K562 (cell line): Measurements from ENCODE around the gene IGF2BP1. TPM values are rescaled to one million over a fixed set of nuclear protein-coding genes. Genes with fewer than 3 reads are reported as not detected.

Source experiments
- ARID2 ChIP-seq: fragments of 450-650 bp; IDR thresholded peaks from 2 replicates; pipeline ENCODE4 v1.6.1; 2017; ENCODE audit warnings: antibody characterized with exemption, mild to moderate bottlenecking
- BCOR ChIP-seq: fragments of 450-650 bp; IDR thresholded peaks from 2 replicates; pipeline ENCODE4 v1.6.1; 2016
- CEBPG ChIP-seq, 3 experiments: fragments of 200-800 bp in 1 of 3; sonication (Bioruptor generic) in 1 of 3; sonication (generic) in 1 of 3; formaldehyde crosslinking in 1 of 3; IDR thresholded peaks in 2 of 3; conservative IDR thresholded peaks in 1 of 3; 2 replicates each; pipeline versions ENCODE4 v1.6.1 to v1.8.0; 2016 to 2022; ENCODE audit warnings: missing compliant biosample characterization in 2 of 3, missing genetic modification characterization in 2 of 3, mild to moderate bottlenecking in 1 of 3, missing genetic modification reagents in 1 of 3
- ETV1 ChIP-seq: fragments of 450-650 bp; conservative IDR thresholded peaks from 2 replicates; pipeline ENCODE4 v1.6.1; 2016; ENCODE audit warnings: missing genetic modification characterization, control low read depth, low read depth, missing compliant biosample characterization
- FOSL1 ChIP-seq: fragments of 200-800 bp; sonication (Bioruptor generic); conservative IDR thresholded peaks from 2 replicates; pipeline ENCODE4 v1.6.1; 2016; ENCODE audit warnings: missing genetic modification characterization, missing compliant biosample characterization
- FOXJ3 ChIP-seq: sonication (generic); formaldehyde crosslinking; IDR thresholded peaks from 2 replicates; pipeline ENCODE4 v1.4.0; 2020; ENCODE audit warnings: mild to moderate bottlenecking, missing genetic modification reagents
- FOXP1 ChIP-seq: sonication (generic); formaldehyde crosslinking; IDR thresholded peaks from 2 replicates; pipeline ENCODE4 v1.8.0; 2022; ENCODE audit warnings: mild to moderate bottlenecking, missing genetic modification reagents
- HDAC1 ChIP-seq, 2 experiments: fragments of 450-650 bp; IDR thresholded peaks; 2 replicates each; pipeline ENCODE4 v1.6.1; 2016 to 2017; ENCODE audit warnings: inconsistent platforms in 1 of 2, mild to moderate bottlenecking in 1 of 2, moderate library complexity in 1 of 2
- HDAC8 ChIP-seq: fragments of 450-650 bp; IDR thresholded peaks from 2 replicates; pipeline ENCODE4 v1.6.1; 2016; ENCODE audit warnings: mild to moderate bottlenecking, missing genetic modification characterization, moderate library complexity, missing compliant biosample characterization
- HDGF ChIP-seq: fragments of 450-650 bp; IDR thresholded peaks from 2 replicates; pipeline ENCODE4 v1.6.1; 2016
- HMG20A ChIP-seq: fragments of 450-650 bp; formaldehyde crosslinking; conservative IDR thresholded peaks from 2 replicates; pipeline ENCODE4 v1.4.0; 2020; ENCODE audit warnings: mild to moderate bottlenecking, mixed read lengths
- HNRNPUL1 ChIP-seq: fragments of 200-400 bp; formaldehyde crosslinking; IDR thresholded peaks from 2 replicates; pipeline ENCODE4 v1.6.1; 2017; ENCODE audit warnings: low read length
- MCM5 ChIP-seq: fragments of 450-650 bp; IDR thresholded peaks from 2 replicates; pipeline ENCODE4 v1.6.1; 2016; ENCODE audit warnings: low read depth
- MEF2A ChIP-seq: IDR thresholded peaks from 2 replicates; pipeline ENCODE4 v1.6.1; 2011; ENCODE audit warnings: low read depth, mild to moderate bottlenecking, low read length, moderate library complexity; ENCODE audit not compliant: control insufficient read depth
- MTA2 ChIP-seq: fragments of 450-650 bp; IDR thresholded peaks from 2 replicates; pipeline ENCODE4 v1.6.1; 2016; ENCODE audit warnings: low read depth
- NR1H2 ChIP-seq: sonication (generic); formaldehyde crosslinking; IDR thresholded peaks from 2 replicates; pipeline ENCODE4 v1.4.0; 2020; ENCODE audit warnings: mild to moderate bottlenecking, missing genetic modification reagents
- PHB ChIP-seq: fragments of 250-450 bp; sonication (Bioruptor Pico); IDR thresholded peaks from 2 replicates; pipeline ENCODE4 v1.5.0; 2021
- POLR2A ChIP-seq: fragments of 450-650 bp; conservative IDR thresholded peaks from 2 replicates; pipeline ENCODE4 v1.6.1; 2016
- RUNX1 ChIP-seq: sonication (generic); IDR thresholded peaks from 2 replicates; pipeline ENCODE4 v1.6.1; 2016; ENCODE audit warnings: antibody characterized with exemption, low read depth
- SIRT6 ChIP-seq: IDR thresholded peaks from one replicate; pipeline ENCODE4 v1.6.1; 2012; ENCODE audit warnings: low read depth, mild to moderate bottlenecking, control low read depth, inconsistent platforms, low read length, moderate library complexity
- SMAD3 ChIP-seq: fragments of 450-650 bp; formaldehyde crosslinking; conservative IDR thresholded peaks from 2 replicates; pipeline ENCODE4 v1.4.0; 2020; ENCODE audit warnings: mild to moderate bottlenecking
- SP1 ChIP-seq: sonication (generic); formaldehyde crosslinking; IDR thresholded peaks from 2 replicates; pipeline ENCODE4 v1.8.1; 2022; ENCODE audit warnings: mild to moderate bottlenecking, missing genetic modification reagents
- SRSF3 ChIP-seq: fragments of 200-400 bp; formaldehyde crosslinking; IDR thresholded peaks from 2 replicates; pipeline ENCODE4 v1.6.1; 2016; ENCODE audit warnings: mild to moderate bottlenecking, low read length, moderate library complexity; ENCODE audit not compliant: insufficient read depth
- ZC3H8 ChIP-seq: fragments of 450-650 bp; IDR thresholded peaks from 2 replicates; pipeline ENCODE4 v1.6.1; 2017
- ZNF274 ChIP-seq: IDR thresholded peaks from 2 replicates; pipeline ENCODE4 v1.6.1; 2011; ENCODE audit warnings: low read depth, mild to moderate bottlenecking, low read length, moderate library complexity, borderline replicate concordance
- ZNF311 ChIP-seq: fragments of 250-450 bp; sonication (Bioruptor Pico); IDR thresholded peaks from 2 replicates; pipeline ENCODE4 v1.4.0; 2020; ENCODE audit warnings: mild to moderate bottlenecking, moderate library complexity
- ZNF347 ChIP-seq: fragments of 450-650 bp; formaldehyde crosslinking; IDR thresholded peaks from 2 replicates; pipeline ENCODE4 v1.4.0; 2020; ENCODE audit warnings: low read depth, mild to moderate bottlenecking, moderate library complexity
- ZNF696 ChIP-seq: fragments of 250-450 bp; sonication (Bioruptor Pico); conservative IDR thresholded peaks from 2 replicates; pipeline ENCODE4 v1.4.0; 2020; ENCODE audit warnings: mild to moderate bottlenecking, moderate library complexity
- ZNF785 ChIP-seq: fragments of 250-450 bp; sonication (Bioruptor Pico); IDR thresholded peaks from 2 replicates; pipeline ENCODE4 v1.4.0; 2020; ENCODE audit warnings: mild to moderate bottlenecking
- ZSCAN29 ChIP-seq: fragments of 450-650 bp; IDR thresholded peaks from 2 replicates; pipeline ENCODE4 v1.6.1; 2017
- polyA plus RNA-seq, 8 experiments: library from polyadenylated mRNA; depleted of rRNA in 4 of 8; stranded (reverse) in 5 of 8; unstranded in 3 of 8; fragments of >200 nt; fragmentation: Nextera tagmentation in 2 of 8; fragmentation: Illumina TruSeq in 1 of 8; extraction: Ambion mirVana in 2 of 8; extraction: Trizol in 1 of 8; gene quantifications; 2 replicates each; pipeline versions ENCODE4 v1.2.1 to v1.2.3, GENCODE V29; 2011 to 2014; ENCODE audit warnings: inconsistent platforms in 1 of 8, missing spikeins in 1 of 8
- total RNA-seq, 7 experiments: library from RNA; depleted of rRNA in 6 of 7; stranded (reverse); fragments of >200 nt in 6 of 7; fragmentation: Illumina TruSeq in 2 of 7; extraction: Trizol in 2 of 7; gene quantifications; 2 replicates each; pipeline versions ENCODE4 v1.2.1 to v1.2.3, GENCODE V29; 2011 to 2021; ENCODE audit warnings: low replicate concordance in 1 of 7
- TF ChIP-seq, protein P1 (sequence below): fragments of 450-650 bp; IDR thresholded peaks from 2 replicates; pipeline ENCODE4 v1.6.1; 2017; ENCODE audit warnings: antibody characterized with exemption
- TF ChIP-seq, protein P2 (sequence below): fragments of 250-450 bp; sonication (Bioruptor Pico); IDR thresholded peaks from 2 replicates; pipeline ENCODE4 v1.4.0; 2020; ENCODE audit warnings: mild to moderate bottlenecking

The IGF2BP1 gene
- total and polyA plus RNA-seq, 9 of the 15 experiments (the other 6 are each of a cell fraction or from before 2014, with no cell fraction given), result 13.0 to 318 (median 53.6) TPM

DNA sequence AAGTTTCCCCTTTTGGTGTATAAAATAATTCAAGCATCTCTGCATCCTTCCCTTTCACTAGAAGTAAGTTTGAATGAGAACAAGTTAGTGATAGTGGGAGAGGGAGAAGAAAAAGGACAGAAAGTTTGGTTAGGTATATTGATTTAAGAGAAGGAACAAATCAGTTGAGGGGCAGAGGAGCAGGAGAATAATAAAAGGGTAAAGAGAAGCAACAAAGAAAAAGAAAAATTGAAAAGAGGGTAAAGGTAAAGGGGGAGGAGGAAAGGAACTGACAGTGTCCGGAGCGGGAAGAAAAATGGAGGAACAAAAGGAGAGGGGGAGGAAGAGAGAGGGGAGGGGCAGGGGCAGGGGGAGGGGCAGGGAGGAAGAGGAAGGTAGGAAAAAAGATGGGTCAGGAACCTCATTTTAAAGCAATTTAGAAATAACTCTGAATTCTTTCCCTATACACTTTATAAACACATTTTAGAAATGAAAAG, 6.3 kb upstream of the IGF2BP1 start (continued):
- TF ChIP-seq ZNF696, result no peak
- peak; percentile 30; the same call in 1 of the 2 replicates for TF ChIP-seq ARID2
- no peak for TF ChIP-seq ETV1 (tag)
- no peak for TF ChIP-seq MEF2A
- TF ChIP-seq ZNF785 (CRISPR knock-in tag), result no peak
- TF ChIP-seq ZNF347 (CRISPR knock-in tag), result no peak
- TF ChIP-seq ZNF274, result no peak
- TF ChIP-seq HMG20A (CRISPR knock-in tag), result no peak
- 0 out of 2 replicates have a peak, but pooled peaks have one; percentile 31 for TF ChIP-seq ZSCAN29
- TF ChIP-seq HDGF, result 0 out of 2 replicates have a peak, but pooled peaks have one; percentile 58
- no peak for TF ChIP-seq MCM5
- no peak for TF ChIP-seq MTA2
- no peak for TF ChIP-seq FOXP1
- no peak for TF ChIP-seq CEBPG (CRISPR knock-in tag; IDR thresholded peaks at IDR 0.05)
- TF ChIP-seq CEBPG (tag; conservative IDR thresholded peaks at IDR 0.05 in 1 of 2, IDR thresholded peaks at IDR 0.05 in 1 of 2), result no peak
- no peak; a peak in 1 of 4 replicates for TF ChIP-seq HDAC1 (IDR thresholded peaks at IDR 0.05)
- no peak for TF ChIP-seq RUNX1
- no peak for TF ChIP-seq SP1 (CRISPR knock-in tag)
- no peak for TF ChIP-seq NR1H2 (CRISPR knock-in tag)
- no peak for TF ChIP-seq FOSL1 (tag)
- no peak for TF ChIP-seq SRSF3
- TF ChIP-seq, protein P1, sequence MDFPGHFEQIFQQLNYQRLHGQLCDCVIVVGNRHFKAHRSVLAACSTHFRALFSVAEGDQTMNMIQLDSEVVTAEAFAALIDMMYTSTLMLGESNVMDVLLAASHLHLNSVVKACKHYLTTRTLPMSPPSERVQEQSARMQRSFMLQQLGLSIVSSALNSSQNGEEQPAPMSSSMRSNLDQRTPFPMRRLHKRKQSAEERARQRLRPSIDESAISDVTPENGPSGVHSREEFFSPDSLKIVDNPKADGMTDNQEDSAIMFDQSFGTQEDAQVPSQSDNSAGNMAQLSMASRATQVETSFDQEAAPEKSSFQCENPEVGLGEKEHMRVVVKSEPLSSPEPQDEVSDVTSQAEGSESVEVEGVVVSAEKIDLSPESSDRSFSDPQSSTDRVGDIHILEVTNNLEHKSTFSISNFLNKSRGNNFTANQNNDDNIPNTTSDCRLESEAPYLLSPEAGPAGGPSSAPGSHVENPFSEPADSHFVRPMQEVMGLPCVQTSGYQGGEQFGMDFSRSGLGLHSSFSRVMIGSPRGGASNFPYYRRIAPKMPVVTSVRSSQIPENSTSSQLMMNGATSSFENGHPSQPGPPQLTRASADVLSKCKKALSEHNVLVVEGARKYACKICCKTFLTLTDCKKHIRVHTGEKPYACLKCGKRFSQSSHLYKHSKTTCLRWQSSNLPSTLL, result peak; percentile 36; the same call in 1 of the 2 replicates
- no peak for TF ChIP-seq SMAD3 (CRISPR knock-in tag)
- TF ChIP-seq SIRT6, result no peak
- no peak for TF ChIP-seq HNRNPUL1
- no peak for TF ChIP-seq HDAC8 (tag)
- no peak for TF ChIP-seq FOXJ3
- TF ChIP-seq, protein P2, sequence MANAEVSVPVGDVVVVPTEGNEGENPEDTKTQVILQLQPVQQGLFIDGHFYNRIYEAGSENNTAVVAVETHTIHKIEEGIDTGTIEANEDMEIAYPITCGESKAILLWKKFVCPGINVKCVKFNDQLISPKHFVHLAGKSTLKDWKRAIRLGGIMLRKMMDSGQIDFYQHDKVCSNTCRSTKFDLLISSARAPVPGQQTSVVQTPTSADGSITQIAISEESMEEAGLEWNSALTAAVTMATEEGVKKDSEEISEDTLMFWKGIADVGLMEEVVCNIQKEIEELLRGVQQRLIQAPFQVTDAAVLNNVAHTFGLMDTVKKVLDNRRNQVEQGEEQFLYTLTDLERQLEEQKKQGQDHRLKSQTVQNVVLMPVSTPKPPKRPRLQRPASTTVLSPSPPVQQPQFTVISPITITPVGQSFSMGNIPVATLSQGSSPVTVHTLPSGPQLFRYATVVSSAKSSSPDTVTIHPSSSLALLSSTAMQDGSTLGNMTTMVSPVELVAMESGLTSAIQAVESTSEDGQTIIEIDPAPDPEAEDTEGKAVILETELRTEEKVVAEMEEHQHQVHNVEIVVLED, result no peak
- TF ChIP-seq BCOR, result no peak
- no peak for TF ChIP-seq PHB (CRISPR knock-in tag)
- TF ChIP-seq ZC3H8, result no peak
- peak; percentile 54 for TF ChIP-seq POLR2A
- TF ChIP-seq ZNF311, result no peak
